Tibial nerve (tissue), 4 donors: ENCODE results near the gene PARVG. TPM values are rescaled to one million over a fixed set of nuclear protein-coding genes. Genes with fewer than 3 reads are reported as not detected.

Experiments
- DNase-seq, 2 donors: peaks; one replicate each; pipeline ENCODE4 v3.0.0-alpha.2; 2019; ENCODE audit warnings: low spot score in 2 of 2
- H3K27ac ChIP-seq, 4 donors: fragments of 200-600 bp; sonication (generic) in 3 of 4; one replicate each; pipeline ENCODE4 v1.5.1; 2017 to 2019; ENCODE audit warnings: mild to moderate bottlenecking in 1 of 4
- H3K27me3 ChIP-seq, 2 donors: fragments of 200-600 bp; sonication (generic) in 1 of 2; one replicate each; pipeline versions ENCODE4 v1.5.1 to v1.6.0; 2017 to 2019
- H3K36me3 ChIP-seq, 3 donors: fragments of 200-600 bp; sonication (generic); one replicate each; pipeline ENCODE4 v1.5.1; 2018 to 2019
- H3K4me1 ChIP-seq, 4 donors: fragments of 200-600 bp; sonication (generic) in 3 of 4; one replicate each; pipeline ENCODE4 v1.5.1; 2017 to 2019
- H3K4me3 ChIP-seq, 4 donors: fragments of 200-600 bp; sonication (generic) in 3 of 4; one replicate each; pipeline ENCODE4 v1.5.1; 2017 to 2019; ENCODE audit warnings: mild to moderate bottlenecking in 1 of 4, moderate library complexity in 1 of 4
- H3K9me3 ChIP-seq, 4 donors: fragments of 200-600 bp; sonication (generic) in 3 of 4; one replicate each; pipeline ENCODE4 v1.5.1; 2017 to 2019
- EP300 ChIP-seq, 2 donors: sonication (generic); formaldehyde crosslinking; IDR thresholded peaks; one replicate each; pipeline ENCODE4 v1.6.1; 2017; ENCODE audit warnings: antibody characterized with exemption in 2 of 2, mild to moderate bottlenecking in 1 of 2
- POLR2A ChIP-seq, 2 donors: fragments of 450-650 bp; IDR thresholded peaks; one replicate each; pipeline ENCODE4 v1.6.1; 2017; ENCODE audit warnings: antibody characterized with exemption in 2 of 2, mild to moderate bottlenecking in 2 of 2, moderate library complexity in 2 of 2
- WGBS, 2 donors: methylation state at CpG; one replicate each; pipeline ENCODE4 v1.1.5; 2018; 5-methylcytosine and 5-hydroxymethylcytosine counted together
- total RNA-seq, 4 donors: library from RNA; depleted of rRNA; stranded (reverse); fragments of >200 nt; gene quantifications; one replicate each; pipeline ENCODE4 v1.1.0, GENCODE V29; 2016
- TF ChIP-seq, protein P1 (sequence below), 5 experiments: fragments of 200-600 bp in 3 of 5; fragments of 450-650 bp in 2 of 5; sonication (generic) in 3 of 5; IDR thresholded peaks; one replicate each; pipeline ENCODE4 v1.5.1; 2016 to 2019; ENCODE audit warnings: antibody characterized with exemption in 5 of 5, mild to moderate bottlenecking in 3 of 5, moderate library complexity in 2 of 5

Gene PARVG
- total RNA-seq, 4 donors from 2014 or later: 18.8 to 140 (median 34.9) TPM

DNA sequence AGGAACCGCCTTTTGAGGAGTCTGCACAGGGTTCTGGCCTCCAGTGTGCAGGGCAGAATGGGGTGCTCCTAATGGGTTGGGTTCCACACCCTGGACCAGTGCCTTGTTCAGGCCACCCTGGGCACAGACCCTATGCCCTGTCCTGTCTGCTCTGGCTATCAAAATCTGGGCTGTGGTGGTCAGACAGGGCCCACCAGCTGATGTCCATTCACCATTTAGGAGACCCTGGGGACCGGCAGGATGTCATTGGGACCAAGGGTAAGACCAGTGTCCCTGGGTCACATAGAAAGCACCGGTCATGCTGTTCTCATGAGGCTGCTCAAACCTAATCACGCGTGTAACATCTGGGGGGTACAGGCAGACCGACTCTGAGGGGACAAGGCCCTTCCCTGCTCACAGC is 37.3 kb downstream of the PARVG start:
- Histone ChIP-seq H3K9me3 (peaks cover 0 to 39% (median 0%) of the 10 kb centered on the region in 4 donors), H3K36me3 (no peaks in the 10 kb centered on the region), H3K4me3 (no peak overlapping the region), H3K27ac (no peak overlapping the region), H3K27me3 (no peaks in the 10 kb centered on the region), H3K4me1 (no peaks in the 10 kb centered on the region)
- TF ChIP-seq, protein P1, sequence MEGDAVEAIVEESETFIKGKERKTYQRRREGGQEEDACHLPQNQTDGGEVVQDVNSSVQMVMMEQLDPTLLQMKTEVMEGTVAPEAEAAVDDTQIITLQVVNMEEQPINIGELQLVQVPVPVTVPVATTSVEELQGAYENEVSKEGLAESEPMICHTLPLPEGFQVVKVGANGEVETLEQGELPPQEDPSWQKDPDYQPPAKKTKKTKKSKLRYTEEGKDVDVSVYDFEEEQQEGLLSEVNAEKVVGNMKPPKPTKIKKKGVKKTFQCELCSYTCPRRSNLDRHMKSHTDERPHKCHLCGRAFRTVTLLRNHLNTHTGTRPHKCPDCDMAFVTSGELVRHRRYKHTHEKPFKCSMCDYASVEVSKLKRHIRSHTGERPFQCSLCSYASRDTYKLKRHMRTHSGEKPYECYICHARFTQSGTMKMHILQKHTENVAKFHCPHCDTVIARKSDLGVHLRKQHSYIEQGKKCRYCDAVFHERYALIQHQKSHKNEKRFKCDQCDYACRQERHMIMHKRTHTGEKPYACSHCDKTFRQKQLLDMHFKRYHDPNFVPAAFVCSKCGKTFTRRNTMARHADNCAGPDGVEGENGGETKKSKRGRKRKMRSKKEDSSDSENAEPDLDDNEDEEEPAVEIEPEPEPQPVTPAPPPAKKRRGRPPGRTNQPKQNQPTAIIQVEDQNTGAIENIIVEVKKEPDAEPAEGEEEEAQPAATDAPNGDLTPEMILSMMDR (IDR thresholded peaks at IDR 0.05): no peak
- TF ChIP-seq POLR2A (IDR thresholded peaks at IDR 0.05) (no peak), EP300 (IDR thresholded peaks at IDR 0.05) (no peak)
- 81 to 93% methylated on average over 6 of the region's 6 CpGs for WGBS, 2 donors
- no peak for DNase-seq

DNA sequence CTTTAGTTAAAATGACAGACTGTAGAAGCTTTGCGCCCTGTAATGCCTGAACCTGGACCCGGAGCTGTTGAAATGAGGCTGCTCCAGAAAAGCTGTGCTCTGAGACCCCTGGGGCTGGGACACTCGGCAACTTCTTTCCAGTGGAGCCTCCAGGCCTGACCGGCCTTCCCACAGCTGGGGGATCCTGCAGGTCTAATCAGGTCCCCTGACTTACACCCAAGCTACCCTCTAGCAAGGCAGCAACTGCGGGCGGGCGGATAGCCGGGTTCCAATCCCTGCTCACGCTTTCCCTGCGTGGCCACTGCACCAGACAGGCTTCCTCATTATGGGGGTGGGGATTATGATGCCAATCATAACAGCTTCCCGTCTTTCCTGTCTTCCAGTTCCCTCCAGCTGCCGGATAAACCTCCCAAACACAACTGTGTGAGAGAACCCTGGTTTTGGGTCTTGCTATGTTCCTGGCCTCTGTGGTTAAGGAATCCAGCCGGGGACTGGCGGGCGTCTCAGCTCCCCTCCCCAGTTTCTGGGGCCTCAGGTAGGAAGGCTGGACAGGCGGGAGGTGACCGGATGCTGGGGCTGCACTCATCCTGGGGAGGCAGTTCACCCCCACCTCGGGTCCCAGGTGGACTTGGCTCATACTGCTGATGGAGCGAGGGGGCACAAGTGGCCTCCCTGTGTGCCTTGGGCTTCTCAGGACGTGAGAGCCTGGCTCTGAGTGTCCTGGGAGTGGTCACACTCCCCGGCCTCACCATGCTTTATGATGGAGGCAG is 38.6 kb downstream of the PARVG start:
- no peaks in the 10 kb centered on the region for H3K4me1 ChIP-seq
- peaks cover 0 to 39% (median 0%) of the 10 kb centered on the region in 4 donors for H3K9me3 ChIP-seq
- H3K36me3 ChIP-seq: no peaks in the 10 kb centered on the region
- TF ChIP-seq EP300 (IDR thresholded peaks at IDR 0.05): no peak
- TF ChIP-seq, protein P1 (IDR thresholded peaks at IDR 0.05): no peak
- TF ChIP-seq POLR2A (IDR thresholded peaks at IDR 0.05): no peak
- no peak overlapping the region for H3K27ac ChIP-seq
- no peaks in the 10 kb centered on the region for H3K27me3 ChIP-seq
- WGBS, 2 donors: 78 to 79% methylated on average over 19 to 21 of the region's 21 CpGs
- DNase-seq: no peak
- no peak overlapping the region for H3K4me3 ChIP-seq

DNA sequence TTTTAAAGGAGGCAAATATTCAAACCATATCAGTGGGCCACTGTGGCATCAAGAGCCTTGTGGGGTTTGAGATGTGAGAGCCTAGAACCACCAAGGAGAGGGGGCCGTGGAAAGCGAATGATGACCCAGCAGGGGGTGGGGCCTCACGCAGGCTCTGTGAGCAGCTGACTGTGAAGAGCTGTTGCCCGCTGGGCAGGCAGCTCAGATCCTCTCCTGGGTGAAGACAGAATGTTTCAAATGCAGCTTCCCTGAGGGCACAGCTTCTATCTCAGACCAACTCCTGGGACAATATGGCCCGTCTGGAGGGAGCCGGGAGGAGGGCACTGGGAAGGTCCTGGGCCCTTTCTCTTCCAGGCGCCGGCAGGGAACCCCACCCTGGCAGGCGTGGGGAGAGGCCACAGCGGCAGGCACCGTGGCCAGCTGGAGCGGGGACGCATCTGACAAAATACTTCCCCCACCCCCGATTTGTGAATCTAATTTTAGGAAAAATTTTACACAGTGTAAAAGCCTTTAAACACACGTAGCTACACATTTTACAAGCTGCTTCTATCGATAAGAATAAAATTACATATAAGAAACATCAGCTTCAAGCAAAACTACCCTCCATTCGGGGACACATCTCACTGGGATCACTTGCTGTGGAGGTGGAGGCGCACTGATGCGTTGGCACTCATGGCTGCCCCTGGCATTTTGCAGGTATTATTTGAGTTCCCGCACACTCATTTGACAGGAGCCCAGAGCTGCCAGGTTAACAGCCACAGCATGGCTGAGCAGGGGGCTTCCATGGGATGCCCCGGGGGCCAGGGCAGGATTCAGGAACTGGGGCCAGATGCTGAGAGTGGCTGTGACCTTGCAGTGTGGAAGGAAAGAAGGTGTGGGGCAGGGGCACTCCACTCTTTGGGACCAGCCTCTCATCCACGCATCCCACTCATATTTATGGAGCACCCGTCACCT is 40.3 kb downstream of the PARVG start:
- DNase-seq: no peak
- Histone ChIP-seq H3K4me1 (no peaks in the 10 kb centered on the region), H3K27me3 (no peaks in the 10 kb centered on the region), H3K36me3 (no peaks in the 10 kb centered on the region), H3K4me3 (no peak overlapping the region), H3K27ac (no peak overlapping the region), H3K9me3 (peaks cover 0 to 24% (median 0%) of the 10 kb centered on the region in 4 donors)
- TF ChIP-seq EP300 (IDR thresholded peaks at IDR 0.05) (no peak), POLR2A (IDR thresholded peaks at IDR 0.05) (no peak)
- TF ChIP-seq, protein P1 (IDR thresholded peaks at IDR 0.05): no peak
- 80 to 91% methylated on average over 19 to 23 of the region's 23 CpGs for WGBS, 2 donors

DNA sequence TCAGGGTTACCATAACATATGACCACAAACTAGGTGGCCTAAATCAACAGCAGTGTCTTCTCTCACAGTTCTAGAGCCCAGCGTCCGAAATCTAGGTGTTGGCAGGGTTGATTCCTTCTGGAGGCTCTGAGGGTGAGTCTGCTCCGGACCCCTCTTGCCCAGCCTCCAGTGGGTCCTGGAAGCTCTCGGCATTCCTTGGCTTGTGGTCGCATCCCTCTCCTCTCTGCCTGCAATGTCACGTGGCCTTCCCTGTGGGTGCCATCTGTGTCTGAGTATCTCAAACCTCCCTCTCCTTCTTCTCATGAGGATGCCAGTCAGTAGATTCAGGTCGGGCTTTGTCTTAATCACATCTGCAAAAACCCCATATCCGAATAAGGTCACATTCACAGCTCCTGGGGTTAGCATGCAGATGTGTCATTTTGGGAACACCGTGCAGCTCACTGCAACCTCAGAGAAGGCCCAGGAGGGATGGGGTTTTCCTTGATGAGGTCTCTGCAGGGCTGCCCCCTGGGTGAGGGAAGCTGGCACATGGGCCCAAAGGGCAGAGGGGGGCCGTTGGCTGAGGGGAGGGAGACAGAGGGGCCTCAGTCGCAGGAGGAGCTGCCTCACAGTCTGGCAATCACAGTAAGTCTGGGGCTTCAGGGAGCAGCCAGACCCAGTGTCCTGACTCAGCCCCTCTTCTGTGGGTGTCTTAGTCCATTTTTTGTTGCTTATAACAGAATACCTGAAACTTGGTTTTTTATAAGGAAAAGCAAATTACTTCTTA is 41.2 kb downstream of the PARVG start:
- TF ChIP-seq POLR2A (IDR thresholded peaks at IDR 0.05): no peak
- WGBS, 2 donors: 86 to 91% methylated on average over 11 of the region's 11 CpGs
- Histone ChIP-seq H3K36me3 (no peaks in the 10 kb centered on the region), H3K4me3 (no peak overlapping the region), H3K9me3 (peaks cover 0 to 19% (median 0%) of the 10 kb centered on the region in 4 donors), H3K4me1 (no peaks in the 10 kb centered on the region), H3K27me3 (no peaks in the 10 kb centered on the region), H3K27ac (no peak overlapping the region)
- DNase-seq: no peak

DNA sequence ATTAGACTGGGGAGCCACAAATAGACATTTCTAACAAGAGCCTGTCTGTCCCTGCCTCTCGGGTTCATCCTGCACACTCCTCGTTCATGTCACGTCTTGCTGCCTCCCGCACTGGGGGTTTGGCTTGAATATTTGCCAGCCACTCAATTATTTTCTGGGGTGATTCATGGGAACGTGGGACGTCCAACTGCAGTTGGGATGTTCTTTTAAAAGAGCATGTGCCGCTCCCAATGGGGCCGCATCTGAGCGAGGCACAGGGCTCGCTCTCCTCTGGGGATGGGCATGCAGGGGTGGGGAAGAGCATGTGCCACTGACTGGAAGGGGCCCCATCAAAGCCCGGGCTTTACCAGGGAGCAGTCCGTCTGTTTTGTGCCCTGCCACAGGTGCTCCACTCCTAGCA is 43.4 kb downstream of the PARVG start:
- H3K4me1 ChIP-seq: no peaks in the 10 kb centered on the region
- TF ChIP-seq EP300 (IDR thresholded peaks at IDR 0.05): no peak
- TF ChIP-seq, protein P1 (IDR thresholded peaks at IDR 0.05): no peak
- TF ChIP-seq POLR2A (IDR thresholded peaks at IDR 0.05): no peak
- no peaks in the 10 kb centered on the region for H3K27me3 ChIP-seq
- H3K36me3 ChIP-seq: no peaks in the 10 kb centered on the region
- no peak for DNase-seq
- no peak overlapping the region for H3K4me3 ChIP-seq
- peaks cover 0 to 40% (median 2%) of the 10 kb centered on the region in 4 donors for H3K9me3 ChIP-seq
- WGBS, 2 donors: 40 to 48% methylated on average over 12 of the region's 12 CpGs
- no peak overlapping the region for H3K27ac ChIP-seq
